Ovary (tissue), 9 donors: ENCODE data around the gene ZNF385C. TPM values are rescaled to one million over a fixed set of nuclear protein-coding genes. Genes with fewer than 3 reads are reported as not detected.
"Not testable (repeated sequence)": the region's sequence is repeated elsewhere in the genome, so short reads cannot be mapped to it uniquely, and the experiment has no call there.

ENCODE experiments used
- DNase-seq, 5 donors: peaks; one replicate each; pipeline ENCODE4 v3.0.0-alpha.2; 2019 to 2020
- H3K27ac ChIP-seq, 2 donors: fragments of 200-600 bp; one replicate each; pipeline versions ENCODE4 v1.5.1 to v1.8.0; 2019 to 2022
- H3K27me3 ChIP-seq: fragments of 200-600 bp; one replicate; pipeline ENCODE4 v1.8.0; 2022
- H3K36me3 ChIP-seq: fragments of 200-600 bp; sonication (generic); one replicate; pipeline ENCODE4 v1.5.1; 2019
- H3K4me1 ChIP-seq: one replicate; pipeline ENCODE4 v1.8.1; 2013; ENCODE audit warnings: mild to moderate bottlenecking, moderate library complexity; ENCODE audit not compliant: insufficient read depth
- H3K4me3 ChIP-seq: fragments of 200-600 bp; sonication (generic); one replicate; pipeline ENCODE4 v1.5.1; 2017
- H3K9me3 ChIP-seq, 2 donors: fragments of 200-600 bp in 1 of 2; sonication (generic) in 1 of 2; one replicate each; pipeline versions ENCODE4 v1.5.1 to v1.8.1; 2013 to 2019; ENCODE audit warnings: mild to moderate bottlenecking in 1 of 2, moderate library complexity in 1 of 2
- CTCF ChIP-seq, 3 donors: fragments of 450-650 bp in 2 of 3; fragments of 200-600 bp in 1 of 3; IDR thresholded peaks; one replicate each; pipeline versions ENCODE4 v1.5.1 to v1.8.0; 2016 to 2022; ENCODE audit warnings: antibody characterized with exemption in 3 of 3, mild to moderate bottlenecking in 1 of 3
- EP300 ChIP-seq: sonication (generic); formaldehyde crosslinking; IDR thresholded peaks from one replicate; pipeline ENCODE4 v1.6.1; 2017; ENCODE audit warnings: antibody characterized with exemption
- POLR2A ChIP-seq: fragments of 450-650 bp; IDR thresholded peaks from one replicate; pipeline ENCODE4 v1.6.1; 2017; ENCODE audit warnings: antibody characterized with exemption, mild to moderate bottlenecking, moderate library complexity
- WGBS, 3 donors: extraction: QIAGEN DNeasy Blood & Tissue Kit in 1 of 3; methylation state at CpG; one replicate each; pipeline versions ENCODE4 v1.1.5 to v1.1.7; 2013 to 2017; 5-methylcytosine and 5-hydroxymethylcytosine counted together
- intact Hi-C, 4 donors: fragments of 100-400 bp; cut with DNase I; formaldehyde crosslinking; loops; one replicate each; pipeline versions ENCODE4 v1.11.0 to v1.15.1; 2022 to 2023
- polyA plus RNA-seq, 2 donors: library from polyadenylated mRNA; stranded (reverse); fragments of 200-250 nt in 1 of 2; fragments of 350-450 nt in 1 of 2; fragmentation: Illumina TruSeq in 1 of 2; extraction: RNeasy Lipid Tissue Mini Kit (QIAGEN cat#74804) in 1 of 2; gene quantifications; one replicate each; pipeline ENCODE4 v1.2.3, GENCODE V29; 2013 to 2014
- total RNA-seq, 7 donors: library from RNA; depleted of rRNA in 2 of 7; stranded (reverse); fragments of >200 nt in 2 of 7; fragmentation: NEBNext Ultra II Directional in 3 of 7; extraction: Animal tissue kit (Norgen Biotek cat#: 25700) in 3 of 7; gene quantifications; one replicate each; pipeline versions ENCODE4 v1.1.0 to v1.2.4, GENCODE V29; 2016 to 2023
- donor health status: DM: no; HTN: no; CAD: no; lungs with moderate emphysema.
- donor health status: DM: no; HTN: no; CAD: no.
- donor health status: Bipolar disorder and iron deficiency.
- donor health status: DM: yes; HTN: yes; CAD: no.
- donor health status: DM: no; HTN: no; CAD: no.
- donor health status: DM: yes; HTN: yes; CAD: no.

Gene ZNF385C
- total and polyA plus RNA-seq, 9 donors, result 0.36 to 3.0 (median 1.7) TPM

GRCh38 chr17:42016941-42017865 is 81.1 kb downstream of the ZNF385C start, which contains the start of gene DNAJC7:
Gene DNAJC7 (minus strand): TSS chr17:42017439. CDS start chr17:42017416, 23 bp downstream.
- TF ChIP-seq POLR2A (peak; percentile 60), CTCF (IDR thresholded peaks at IDR 0.05) (peak in 1 of 3 donors; percentile 20), EP300 (no peak)
- intact Hi-C loops, result loop anchor here in 1 of 4 donors (5.0 kb wide), 1 partner anchor 50 kb away; the partner anchor contains the start of gene CNP
- H3K4me3 ChIP-seq, result peak within 1 kb of the TSS; percentile 61
- no peaks in the 10 kb centered on the region for H3K36me3 ChIP-seq
- peak within 1 kb of the TSS; percentile 76 to 78 for H3K27ac ChIP-seq
- H3K9me3 ChIP-seq, result no peaks in the 10 kb centered on the region
- 0 to 1% (median 1%) methylated on average over 34 to 70 of the region's 70 CpGs for WGBS, 3 donors
- H3K27me3 ChIP-seq, result no peaks in the 10 kb centered on the region
- peaks cover 13% of the 10 kb centered on the region for H3K4me1 ChIP-seq
- DNase-seq, result peak; percentile 88 to 94 (median 90)

DNA sequence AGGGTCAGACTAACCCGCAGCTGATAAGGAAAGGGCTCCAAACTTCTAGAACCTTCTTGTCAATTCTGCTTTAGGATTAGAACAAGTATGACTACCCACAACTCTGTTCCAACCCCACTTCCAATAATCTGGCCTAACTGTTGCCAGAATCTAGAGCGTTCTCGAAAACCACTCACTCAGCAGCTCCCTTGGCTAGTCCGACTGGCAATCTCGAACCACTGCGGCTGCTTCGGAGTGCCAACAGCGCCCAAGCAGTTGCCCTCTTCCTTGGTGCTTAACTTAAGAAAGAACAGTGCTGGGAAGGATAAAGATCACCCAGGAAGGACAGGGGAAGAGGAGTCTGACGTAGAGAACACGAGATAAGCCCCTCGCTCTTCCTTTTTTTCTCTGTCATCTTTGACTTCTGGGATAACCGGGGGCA is 81.9 kb downstream of the ZNF385C start:
- Histone ChIP-seq H3K36me3 (no peaks in the 10 kb centered on the region), H3K27me3 (no peaks in the 10 kb centered on the region), H3K4me1 (peaks cover 13% of the 10 kb centered on the region), H3K27ac (peak overlapping the region; percentile 13 to 76), H3K9me3 (no peaks in the 10 kb centered on the region), H3K4me3 (peak overlapping the region; percentile 61)
- WGBS, 3 donors, result 1 to 3% (median 1%) methylated on average over 12 of the region's 12 CpGs
- TF ChIP-seq POLR2A (no peak), EP300 (no peak), CTCF (IDR thresholded peaks at IDR 0.05) (no peak)
- DNase-seq, result no peak
- intact Hi-C loops, result loop anchor here in 1 of 4 donors (5.0 kb wide), 1 partner anchor 49 kb away; the partner anchor contains the start of gene CNP

GRCh38 chr17:42013740-42014139 is 84.5 kb downstream of the ZNF385C start:
- H3K27me3 ChIP-seq, H3K36me3 ChIP-seq, DNase-seq, H3K27ac ChIP-seq, H3K4me3 ChIP-seq, H3K9me3 ChIP-seq, H3K4me1 ChIP-seq, intact Hi-C loops: not testable (repeated sequence)
- 88 to 93% (median 93%) methylated on average over 12 of the region's 12 CpGs for WGBS, 3 donors

DNA sequence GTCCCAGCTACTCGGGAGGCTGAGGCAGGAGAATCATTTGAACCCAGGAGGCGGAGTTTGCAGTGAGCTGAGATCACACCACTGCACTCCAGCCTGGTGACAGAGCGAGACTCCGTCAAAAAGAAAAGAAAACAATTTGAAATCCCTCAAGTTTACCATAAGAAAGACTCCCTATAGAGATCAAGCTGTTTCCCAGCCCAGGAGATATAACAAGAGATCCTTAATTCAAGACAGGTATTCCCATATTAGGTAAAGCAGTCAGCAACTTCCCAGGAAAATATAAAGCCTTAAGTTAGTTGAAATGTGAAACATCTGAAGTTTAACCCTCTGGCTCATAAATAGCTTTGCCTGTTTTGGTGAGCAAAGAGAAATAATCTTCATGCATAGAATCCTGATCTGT is 85.9 kb downstream of the ZNF385C start:
- H3K4me1 ChIP-seq, H3K4me3 ChIP-seq, intact Hi-C loops, H3K9me3 ChIP-seq, H3K27me3 ChIP-seq, DNase-seq, H3K36me3 ChIP-seq, H3K27ac ChIP-seq: not testable (repeated sequence)
- 68 to 83% (median 77%) methylated on average over 4 of the region's 4 CpGs for WGBS, 3 donors

DNA sequence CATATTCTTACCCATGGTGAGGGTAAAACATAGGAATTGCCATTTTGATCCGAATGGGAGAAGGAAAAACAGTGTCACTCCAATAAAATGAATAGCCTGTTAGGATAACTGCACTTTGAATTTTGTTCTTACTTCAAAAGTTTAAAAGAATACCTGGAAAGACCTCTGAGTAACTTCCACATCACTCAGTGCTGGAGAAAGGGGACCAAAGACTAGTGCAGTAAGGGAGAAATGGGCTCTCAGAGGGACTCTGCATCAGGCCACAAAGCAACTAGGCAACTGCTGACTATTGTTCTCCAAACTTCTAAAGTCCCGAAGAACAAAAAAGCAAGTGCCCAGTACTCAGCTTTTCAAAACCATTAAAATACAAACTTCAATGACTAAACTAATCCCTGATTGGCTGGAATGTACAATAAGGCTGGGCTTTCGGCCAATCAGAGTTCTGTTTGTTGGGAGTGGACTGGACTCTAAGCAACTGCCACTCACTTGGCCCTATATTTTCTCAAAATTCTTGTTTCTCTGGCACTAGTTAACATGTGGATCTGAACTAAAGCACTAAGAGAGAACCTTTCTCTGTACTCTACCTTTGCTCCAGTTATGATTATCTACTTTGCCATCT is 87.3 kb downstream of the ZNF385C start:
- H3K27me3 ChIP-seq, result no peaks in the 10 kb centered on the region
- TF ChIP-seq EP300 (no peak), POLR2A (no peak), CTCF (IDR thresholded peaks at IDR 0.05) (no peak)
- peaks cover 6% of the 10 kb centered on the region for H3K4me1 ChIP-seq
- H3K9me3 ChIP-seq, result no peaks in the 10 kb centered on the region
- no peak for DNase-seq
- H3K36me3 ChIP-seq, result no peaks in the 10 kb centered on the region
- H3K4me3 ChIP-seq, result no peak overlapping the region
- no peak overlapping the region for H3K27ac ChIP-seq
- 94 to 95% (median 95%) methylated on average over 3 of the region's 3 CpGs for WGBS, 3 donors
- intact Hi-C loops, result no loop called here

- intact Hi-C loops, H3K4me1 ChIP-seq: not testable (repeated sequence)
- whole genome bisulfite sequencing, 3 donors, result 68 to 72% (median 72%) methylated on average over 9 of the region's 9 CpGs
Observed at GRCh38 chr17:42010266-42010680, 88.0 kb downstream of the ZNF385C start.

More at GRCh38 chr17:42010266-42010680, 88.0 kb downstream of the ZNF385C start:
- not testable (repeated sequence) for DNase-seq, H3K4me3 ChIP-seq, H3K36me3 ChIP-seq, H3K27me3 ChIP-seq, H3K27ac ChIP-seq, H3K9me3 ChIP-seq
